H9 (cell line): ENCODE measurements around the gene KISS1. TPM values are rescaled to one million over a fixed set of nuclear protein-coding genes. Genes with fewer than 3 reads are reported as not detected.

ENCODE experiments used
- DNase-seq: peaks from one replicate; pipeline ENCODE4 v3.0.0-alpha.2; 2017
- H2AFZ ChIP-seq: one replicate; pipeline ENCODE4 v1.6.1; 2013; ENCODE audit warnings: mild to moderate bottlenecking, low read length, control low read depth, moderate library complexity
- H2AK5ac ChIP-seq: 2 replicates; pipeline ENCODE4 v1.6.1; 2013; ENCODE audit warnings: low read length, control low read depth, mixed read lengths; ENCODE audit not compliant: insufficient read length
- H2BK120ac ChIP-seq: one replicate; pipeline ENCODE4 v1.6.1; 2013; ENCODE audit warnings: low read depth, mild to moderate bottlenecking, low read length, control low read depth, inconsistent platforms; ENCODE audit not compliant: poor library complexity, severe bottlenecking
- H2BK12ac ChIP-seq: 2 replicates; pipeline ENCODE4 v1.6.1; 2013; ENCODE audit warnings: low read length, control low read depth, mixed read lengths, low read depth; ENCODE audit not compliant: insufficient read length
- H2BK15ac ChIP-seq: 2 replicates; pipeline ENCODE4 v1.6.1; 2013; ENCODE audit warnings: low read depth, low read length, control low read depth
- H2BK20ac ChIP-seq: one replicate; pipeline ENCODE4 v1.6.1; 2013; ENCODE audit warnings: low read depth, mild to moderate bottlenecking, low read length, control low read depth, inconsistent platforms; ENCODE audit not compliant: poor library complexity, severe bottlenecking
- H2BK5ac ChIP-seq: 2 replicates; pipeline ENCODE4 v1.6.1; 2013; ENCODE audit warnings: low read length, control low read depth, mixed read lengths; ENCODE audit not compliant: insufficient read length
- H3K14ac ChIP-seq: 2 replicates; pipeline ENCODE4 v1.6.1; 2013; ENCODE audit warnings: low read length, control low read depth; ENCODE audit not compliant: insufficient read depth
- H3K18ac ChIP-seq: 2 replicates; pipeline ENCODE4 v1.6.1; 2013; ENCODE audit warnings: low read depth, mild to moderate bottlenecking, mixed read lengths, low read length, control low read depth; ENCODE audit not compliant: insufficient read length
- H3K23ac ChIP-seq: 2 replicates; pipeline ENCODE4 v1.6.1; 2013; ENCODE audit warnings: low read length, control low read depth, mixed read lengths, low read depth; ENCODE audit not compliant: insufficient read length
- H3K23me2 ChIP-seq: 2 replicates; pipeline ENCODE4 v1.6.1; 2013; ENCODE audit warnings: low read depth, mild to moderate bottlenecking, mixed read lengths, low read length, control low read depth; ENCODE audit not compliant: insufficient read length, poor library complexity, severe bottlenecking
- H3K27ac ChIP-seq: 2 replicates; pipeline ENCODE4 v1.5.1; 2013; ENCODE audit warnings: low read length, control low read depth, mixed read lengths, low read depth; ENCODE audit not compliant: insufficient read length
- H3K27me3 ChIP-seq: 2 replicates; pipeline ENCODE4 v1.6.1; 2013; ENCODE audit warnings: low read length, control low read depth, inconsistent platforms; ENCODE audit not compliant: insufficient read depth
- H3K4ac ChIP-seq: 2 replicates; pipeline ENCODE4 v1.6.1; 2013; ENCODE audit warnings: low read depth, mild to moderate bottlenecking, control low read depth, inconsistent platforms, low read length, moderate library complexity
- H3K4me1 ChIP-seq: 2 replicates; pipeline ENCODE4 v1.6.1; 2013; ENCODE audit warnings: low read length, control low read depth, inconsistent platforms; ENCODE audit not compliant: insufficient read depth
- H3K4me2 ChIP-seq: 2 replicates; pipeline ENCODE4 v1.6.1; 2013; ENCODE audit warnings: low read length, control low read depth, mixed read lengths; ENCODE audit not compliant: insufficient read length, insufficient read depth
- H3K56ac ChIP-seq: 2 replicates; pipeline ENCODE4 v1.6.1; 2013; ENCODE audit warnings: low read depth, mild to moderate bottlenecking, mixed read lengths, low read length, control low read depth; ENCODE audit not compliant: insufficient read length
- H3K79me1 ChIP-seq: 2 replicates; pipeline ENCODE4 v1.6.1; 2013; ENCODE audit warnings: low read depth, mild to moderate bottlenecking, moderate library complexity, low read length, control low read depth, inconsistent platforms; ENCODE audit not compliant: insufficient read depth, poor library complexity, severe bottlenecking
- H3K79me2 ChIP-seq: 2 replicates; pipeline ENCODE4 v1.6.1; 2013; ENCODE audit warnings: low read length, control low read depth, inconsistent platforms; ENCODE audit not compliant: insufficient read depth
- H3K9ac ChIP-seq: 2 replicates; pipeline ENCODE4 v1.6.1; 2013; ENCODE audit warnings: low read length, control low read depth, mixed read lengths; ENCODE audit not compliant: insufficient read length; ENCODE audit errors: extremely low read depth
- H3K9me3 ChIP-seq: one replicate; pipeline ENCODE4 v1.6.1; 2013; ENCODE audit warnings: low read depth, low read length, inconsistent platforms; ENCODE audit not compliant: control insufficient read depth
- H3T11ph ChIP-seq: one replicate; pipeline ENCODE4 v1.6.1; 2013; ENCODE audit warnings: mild to moderate bottlenecking, low read length, control low read depth, inconsistent platforms
- H4K20me1 ChIP-seq: one replicate; pipeline ENCODE4 v1.6.1; 2013; ENCODE audit not compliant: control insufficient read depth, insufficient read length, insufficient read depth
- H4K5ac ChIP-seq: 2 replicates; pipeline ENCODE4 v1.6.1; 2013; ENCODE audit warnings: low read depth, mild to moderate bottlenecking, mixed read lengths, low read length, control low read depth; ENCODE audit not compliant: insufficient read length
- H4K8ac ChIP-seq: replicated peaks from 2 replicates; pipeline ENCODE4 v1.6.1; 2013; ENCODE audit warnings: low read length, control low read depth, mixed read lengths, low read depth; ENCODE audit not compliant: insufficient read length
- H4K91ac ChIP-seq: 2 replicates; pipeline ENCODE4 v1.6.1; 2013; ENCODE audit warnings: low read depth, mild to moderate bottlenecking, moderate library complexity, mixed read lengths, low read length, control low read depth; ENCODE audit not compliant: insufficient read length
- H3K27ac Mint-ChIP-seq, 3 experiments: 2 replicates in 2 of 3; 3 replicates in 1 of 3; pipeline ENCODE4 v1.8.0; 2020 to 2021; ENCODE audit warnings: mixed read lengths in 3 of 3, mild to moderate bottlenecking in 1 of 3, moderate library complexity in 1 of 3
- H3K27me3 Mint-ChIP-seq: 2 replicates; pipeline ENCODE4 v1.8.0; 2021; ENCODE audit warnings: low read depth, mild to moderate bottlenecking, moderate library complexity, mixed read lengths
- H3K36me3 Mint-ChIP-seq, 3 experiments: 2 replicates in 2 of 3; 3 replicates in 1 of 3; pipeline ENCODE4 v1.8.0; 2020 to 2021; ENCODE audit warnings: low read depth in 3 of 3, mixed read lengths in 3 of 3; ENCODE audit not compliant: insufficient read depth in 1 of 3
- H3K4me1 Mint-ChIP-seq, 2 experiments: 2 replicates each; pipeline ENCODE4 v1.8.0; 2020; ENCODE audit warnings: mixed read lengths in 2 of 2
- H3K4me3 Mint-ChIP-seq, 2 experiments: 2 replicates in 1 of 2; 3 replicates in 1 of 2; pipeline ENCODE4 v1.8.0; 2020 to 2021; ENCODE audit warnings: mild to moderate bottlenecking in 2 of 2, mixed read lengths in 2 of 2, moderate library complexity in 1 of 2
- H3K9me3 Mint-ChIP-seq, 2 experiments: 2 replicates in 1 of 2; 3 replicates in 1 of 2; pipeline ENCODE4 v1.8.0; 2020; ENCODE audit warnings: mild to moderate bottlenecking in 2 of 2, mixed read lengths in 2 of 2, moderate library complexity in 1 of 2
- WGBS: extraction: QIAGEN DNeasy Blood & Tissue Kit; methylation state at CpG from one replicate; pipeline ENCODE4 v1.1.7; 2013; ENCODE audit warnings: missing lambda C conversion rate, low lambda C conversion rate, mixed read lengths; ENCODE audit not compliant: insufficient read length; ENCODE audit errors: extremely low coverage; 5-methylcytosine and 5-hydroxymethylcytosine counted together
- total RNA-seq: library from RNA; stranded (reverse); gene quantifications from 2 replicates; pipeline ENCODE4 v1.2.1, GENCODE V29; 2021
- TF ChIP-seq, protein P1 (sequence below): fragments of 200-600 bp; sonication (generic); conservative IDR thresholded peaks from 3 replicates; pipeline ENCODE4 v1.8.0; 2021; ENCODE audit warnings: antibody characterized with exemption, mild to moderate bottlenecking

The KISS1 gene
- total RNA-seq, 1 experiment from 2014 or later: 0.68 TPM

- Histone ChIP-seq H3K23ac (no peak overlapping the region), H3T11ph (no peak overlapping the region), H4K91ac (no peak overlapping the region), H4K8ac (no peak overlapping the region), H3K18ac (no peak overlapping the region), H2BK5ac (no peak overlapping the region), H3K27me3 (no peaks in the 10 kb centered on the region), H2AFZ (no peak overlapping the region), H3K9me3 (no peaks in the 10 kb centered on the region), H3K4me2 (no peak overlapping the region), H3K4me1 (no peaks in the 10 kb centered on the region), H3K79me2 (no peaks in the 10 kb centered on the region), H3K14ac (no peak overlapping the region), H3K9ac (no peak overlapping the region), H3K27ac (no peak overlapping the region), H3K56ac (no peak overlapping the region), H3K23me2 (no peaks in the 10 kb centered on the region), H2BK120ac (no peak overlapping the region), H2BK12ac (no peak overlapping the region), H4K20me1 (no peaks in the 10 kb centered on the region), H3K79me1 (no peaks in the 10 kb centered on the region), H2BK15ac (no peak overlapping the region), H2BK20ac (no peak overlapping the region), H4K5ac (no peak overlapping the region), H3K4ac (no peak overlapping the region), H2AK5ac (no peak overlapping the region)
- H3K36me3 Mint-ChIP-seq: peaks cover 0 to 4% (median 0%) of the 10 kb centered on the region in 3 experiments; a peak in 2 of 7 replicates
- no peak overlapping the region for H3K27ac Mint-ChIP-seq
- TF ChIP-seq, protein P1, sequence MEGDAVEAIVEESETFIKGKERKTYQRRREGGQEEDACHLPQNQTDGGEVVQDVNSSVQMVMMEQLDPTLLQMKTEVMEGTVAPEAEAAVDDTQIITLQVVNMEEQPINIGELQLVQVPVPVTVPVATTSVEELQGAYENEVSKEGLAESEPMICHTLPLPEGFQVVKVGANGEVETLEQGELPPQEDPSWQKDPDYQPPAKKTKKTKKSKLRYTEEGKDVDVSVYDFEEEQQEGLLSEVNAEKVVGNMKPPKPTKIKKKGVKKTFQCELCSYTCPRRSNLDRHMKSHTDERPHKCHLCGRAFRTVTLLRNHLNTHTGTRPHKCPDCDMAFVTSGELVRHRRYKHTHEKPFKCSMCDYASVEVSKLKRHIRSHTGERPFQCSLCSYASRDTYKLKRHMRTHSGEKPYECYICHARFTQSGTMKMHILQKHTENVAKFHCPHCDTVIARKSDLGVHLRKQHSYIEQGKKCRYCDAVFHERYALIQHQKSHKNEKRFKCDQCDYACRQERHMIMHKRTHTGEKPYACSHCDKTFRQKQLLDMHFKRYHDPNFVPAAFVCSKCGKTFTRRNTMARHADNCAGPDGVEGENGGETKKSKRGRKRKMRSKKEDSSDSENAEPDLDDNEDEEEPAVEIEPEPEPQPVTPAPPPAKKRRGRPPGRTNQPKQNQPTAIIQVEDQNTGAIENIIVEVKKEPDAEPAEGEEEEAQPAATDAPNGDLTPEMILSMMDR: no peak
- no peaks in the 10 kb centered on the region for H3K4me1 Mint-ChIP-seq
- no CpG with 5 or more reads among the region's 4 CpGs for WGBS
- no peak for DNase-seq
- no peak overlapping the region for H3K4me3 Mint-ChIP-seq
- H3K27me3 Mint-ChIP-seq: peaks cover 34% of the 10 kb centered on the region
- peaks cover 4 to 19% of the 10 kb centered on the region in 2 experiments; a peak in 3 of 5 replicates for H3K9me3 Mint-ChIP-seq
Observed at GRCh38 chr1:204177133-204177532, 19.2 kb downstream of the KISS1 start.
